Activated naive CD8-positive, alpha-beta T cell treated with anti-CD3 and anti-CD28 coated beads for 36 hours (primary cell): ENCODE data around the gene MAST3. TPM values are rescaled to one million over a fixed set of nuclear protein-coding genes. Genes with fewer than 3 reads are reported as not detected.

Experiments
- DNase-seq: peaks from one replicate; pipeline ENCODE4 v3.0.0; 2021
- H3K27ac Mint-ChIP-seq: one replicate; pipeline ENCODE4 v1.8.0; 2022; ENCODE audit warnings: mild to moderate bottlenecking, moderate library complexity, mixed read lengths
- H3K27me3 Mint-ChIP-seq: one replicate; pipeline ENCODE4 v1.8.0; 2022; ENCODE audit warnings: mild to moderate bottlenecking, mixed read lengths
- H3K36me3 Mint-ChIP-seq: one replicate; pipeline ENCODE4 v1.8.0; 2021; ENCODE audit warnings: mild to moderate bottlenecking, mixed read lengths
- H3K4me1 Mint-ChIP-seq: one replicate; pipeline ENCODE4 v1.8.0; 2021; ENCODE audit warnings: mixed read lengths
- H3K4me3 Mint-ChIP-seq: one replicate; pipeline ENCODE4 v1.8.0; 2022; ENCODE audit warnings: mild to moderate bottlenecking, moderate library complexity, mixed read lengths
- H3K9me3 Mint-ChIP-seq: one replicate; pipeline ENCODE4 v1.8.0; 2022; ENCODE audit warnings: mixed read lengths
- total RNA-seq, 2 experiments: library from RNA; stranded (reverse); gene quantifications; one replicate each; pipeline ENCODE4 v1.2.3, GENCODE V29; 2021

MAST3 gene
- 10 to 100 TPM; 11.8 to 14.4 TPM for total RNA-seq

DNA sequence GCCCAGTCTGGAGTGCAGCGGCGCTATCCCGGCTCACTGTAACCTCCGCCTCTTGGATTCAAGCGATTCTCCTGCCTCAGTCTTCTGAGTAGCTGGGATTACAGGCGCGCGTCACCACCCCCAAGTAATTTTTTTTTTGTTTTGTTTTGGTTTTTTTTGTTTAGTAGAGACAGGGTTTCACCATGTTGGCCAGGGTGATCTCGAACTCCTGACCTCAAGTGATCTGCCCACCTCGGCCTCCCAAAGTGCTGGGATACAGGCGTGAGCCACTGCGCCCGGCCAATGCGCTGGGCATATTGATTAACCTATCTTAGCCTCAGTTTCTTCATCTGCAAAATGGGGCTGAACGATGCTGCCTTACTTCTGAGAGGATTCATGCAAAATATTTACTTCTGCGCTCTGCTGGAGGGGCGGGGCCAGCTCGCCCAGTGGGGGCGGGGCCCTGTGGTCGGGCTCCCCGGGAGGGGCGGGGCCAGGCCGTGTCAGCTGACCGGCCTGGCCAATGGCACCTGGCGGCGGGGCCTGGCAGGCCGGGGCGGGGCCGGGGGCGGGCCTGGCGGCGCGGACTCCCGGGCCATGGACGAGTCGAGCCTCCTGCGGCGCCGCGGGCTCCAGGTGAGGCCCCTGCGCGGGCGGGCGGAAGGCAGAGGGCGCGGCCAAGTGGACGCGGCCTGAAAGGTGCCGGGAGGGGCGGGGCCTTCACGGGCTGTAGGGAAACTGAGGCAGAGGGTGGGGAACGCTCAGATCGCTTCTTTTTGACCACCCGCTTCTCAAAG, at the start of gene MAST3:
Gene MAST3, plus strand, starts transcription at position 562 of the 776 bp plus-strand sequence. Its CDS starts 15 bp downstream, at position 577.
- peak within 1 kb of the TSS; percentile 54 for H3K27ac Mint-ChIP-seq
- no peaks in the 10 kb centered on the region for H3K27me3 Mint-ChIP-seq
- H3K4me1 Mint-ChIP-seq = peaks cover 27% of the 10 kb centered on the region
- DNase-seq = peak; percentile 97
- no peaks in the 10 kb centered on the region for H3K9me3 Mint-ChIP-seq
- peaks cover 5% of the 10 kb centered on the region for H3K36me3 Mint-ChIP-seq
- H3K4me3 Mint-ChIP-seq = peak within 1 kb of the TSS; percentile 85

DNA sequence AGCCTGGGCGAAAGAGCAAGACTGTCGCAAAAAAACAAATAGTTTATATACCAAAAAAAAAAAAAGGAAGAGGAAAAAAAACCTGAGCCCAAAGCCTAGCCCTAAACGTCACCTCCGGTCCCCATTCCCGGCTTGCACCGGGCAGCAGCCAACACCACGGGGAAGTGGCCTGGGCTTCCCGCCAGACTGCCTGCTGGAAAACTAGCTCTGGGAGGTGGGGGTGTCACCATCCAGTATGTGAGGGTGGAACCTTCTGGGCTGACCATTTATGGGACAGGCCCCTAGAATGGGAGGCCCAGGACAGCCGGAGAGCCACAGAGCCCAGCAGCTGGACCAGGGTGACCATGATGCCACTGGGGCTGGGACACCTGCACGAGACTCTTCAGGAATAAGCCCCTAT, 48.2 kb upstream of the MAST3 start:
- H3K36me3 Mint-ChIP-seq = no peaks in the 10 kb centered on the region
- H3K4me1 Mint-ChIP-seq = peaks cover 27% of the 10 kb centered on the region
- DNase-seq = no peak
- H3K4me3 Mint-ChIP-seq = no peak overlapping the region
- no peaks in the 10 kb centered on the region for H3K27me3 Mint-ChIP-seq
- H3K9me3 Mint-ChIP-seq = no peaks in the 10 kb centered on the region
- no peak overlapping the region for H3K27ac Mint-ChIP-seq

DNA sequence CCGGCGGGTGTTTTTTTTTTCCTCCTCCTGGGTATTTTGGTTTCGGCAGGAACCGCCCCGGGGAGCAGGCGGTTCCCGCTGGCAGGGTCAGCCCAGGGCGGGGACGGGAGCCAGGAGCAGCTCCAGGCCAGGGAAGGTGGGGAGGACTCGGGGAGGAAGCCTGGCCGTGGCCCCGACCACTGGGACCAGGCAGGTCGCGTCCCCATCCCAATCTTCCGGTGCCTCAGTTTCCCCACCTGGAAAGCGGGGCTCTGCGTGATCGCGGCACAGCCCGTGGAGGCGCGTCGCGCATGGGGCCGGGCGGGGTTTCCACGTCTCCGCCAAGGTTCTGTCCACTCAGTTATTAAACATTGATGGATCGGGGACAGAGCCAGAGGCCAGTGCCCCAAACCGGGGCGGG, 45.7 kb upstream of the MAST3 start:
- Mint-ChIP-seq H3K36me3 (no peaks in the 10 kb centered on the region), H3K27ac (no peak overlapping the region), H3K27me3 (no peaks in the 10 kb centered on the region)

DNA sequence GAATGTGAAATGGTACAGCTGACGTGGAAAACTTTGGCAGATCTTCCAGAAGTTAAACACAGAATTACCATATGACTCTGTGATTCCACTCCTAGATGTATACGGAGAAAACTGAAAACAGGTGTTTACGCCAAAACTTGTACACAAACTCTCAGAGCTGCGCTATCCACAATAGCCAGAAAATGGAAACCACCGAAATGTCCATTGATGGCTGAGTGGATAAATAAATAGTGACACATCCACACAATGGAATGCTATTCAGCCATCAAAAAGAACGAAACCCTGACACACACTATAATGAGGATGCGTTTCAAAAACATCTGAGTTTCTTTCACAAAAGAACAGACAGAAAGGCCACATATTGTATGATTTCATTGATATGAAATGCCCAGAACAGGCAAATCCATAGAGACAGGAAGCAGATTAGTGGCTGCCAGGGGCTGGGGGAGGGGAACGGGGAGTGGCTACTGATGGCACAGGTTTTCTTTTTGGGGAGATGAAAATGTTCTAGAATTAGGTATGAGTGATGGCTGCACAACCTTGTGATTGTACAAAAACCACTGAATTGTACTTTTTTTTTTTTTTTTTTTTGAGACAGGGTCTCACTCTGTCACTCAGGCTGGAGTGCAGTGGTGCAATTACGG, 43.9 kb upstream of the MAST3 start:
- no peaks in the 10 kb centered on the region for H3K27me3 Mint-ChIP-seq
- H3K36me3 Mint-ChIP-seq = no peaks in the 10 kb centered on the region
- DNase-seq = no peak
- no peak overlapping the region for H3K27ac Mint-ChIP-seq
- H3K4me3 Mint-ChIP-seq = no peak overlapping the region
- H3K4me1 Mint-ChIP-seq = peaks cover 15% of the 10 kb centered on the region
- no peaks in the 10 kb centered on the region for H3K9me3 Mint-ChIP-seq

More for the DNA sequence above, 45.7 kb upstream of the MAST3 start:
- Mint-ChIP-seq H3K9me3 (no peaks in the 10 kb centered on the region), H3K4me1 (peaks cover 6% of the 10 kb centered on the region), H3K4me3 (no peak overlapping the region)
- DNase-seq = no peak

DNA sequence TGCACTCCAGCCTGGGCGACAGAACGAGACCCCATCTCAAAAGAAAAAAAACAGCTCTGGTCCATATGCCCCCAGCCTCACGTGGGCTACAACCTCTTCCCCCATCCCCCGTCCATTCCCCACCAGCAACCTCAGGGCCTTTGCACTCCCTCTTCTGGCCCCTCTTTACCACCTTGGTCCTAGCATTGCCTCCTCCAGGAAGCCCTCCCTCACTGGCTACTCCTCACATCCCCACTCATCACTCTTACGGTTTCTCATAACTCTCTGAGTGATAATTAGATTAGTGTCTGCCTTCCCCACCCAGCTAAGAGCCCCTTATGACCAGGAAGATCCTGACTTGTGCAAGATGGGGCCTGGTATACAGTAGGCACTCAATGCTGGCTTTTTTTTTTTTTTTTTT, 41.6 kb upstream of the MAST3 start:
- Mint-ChIP-seq H3K27me3 (no peaks in the 10 kb centered on the region), H3K36me3 (peaks cover 3% of the 10 kb centered on the region), H3K4me1 (peaks cover 13% of the 10 kb centered on the region), H3K4me3 (no peak overlapping the region), H3K9me3 (no peaks in the 10 kb centered on the region), H3K27ac (no peak overlapping the region)
- DNase-seq = no peak

DNA sequence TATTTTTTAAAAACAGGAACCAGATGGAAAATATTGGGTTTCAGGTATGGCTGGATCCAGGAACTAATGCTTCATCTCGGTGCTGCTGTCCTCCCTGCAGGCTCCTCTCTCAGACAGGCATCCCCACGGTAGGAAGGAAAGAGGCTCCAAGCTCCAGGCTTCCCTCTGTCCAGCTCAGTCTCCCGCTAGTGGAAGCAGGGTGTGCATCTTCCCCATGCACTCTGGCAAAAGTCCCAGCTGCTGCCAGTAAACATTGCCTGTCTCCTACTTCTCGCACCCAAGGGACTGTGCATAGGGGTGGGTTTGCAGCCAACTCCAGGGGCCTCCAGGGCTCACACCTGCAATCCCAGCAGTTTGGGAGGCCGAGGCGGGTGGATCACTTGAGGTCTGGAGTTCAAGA, 40.0 kb upstream of the MAST3 start:
- Mint-ChIP-seq H3K4me1 (peaks cover 13% of the 10 kb centered on the region), H3K9me3 (no peaks in the 10 kb centered on the region), H3K36me3 (peaks cover 3% of the 10 kb centered on the region), H3K27ac (no peak overlapping the region), H3K27me3 (no peaks in the 10 kb centered on the region), H3K4me3 (no peak overlapping the region)
- no peak for DNase-seq

DNA sequence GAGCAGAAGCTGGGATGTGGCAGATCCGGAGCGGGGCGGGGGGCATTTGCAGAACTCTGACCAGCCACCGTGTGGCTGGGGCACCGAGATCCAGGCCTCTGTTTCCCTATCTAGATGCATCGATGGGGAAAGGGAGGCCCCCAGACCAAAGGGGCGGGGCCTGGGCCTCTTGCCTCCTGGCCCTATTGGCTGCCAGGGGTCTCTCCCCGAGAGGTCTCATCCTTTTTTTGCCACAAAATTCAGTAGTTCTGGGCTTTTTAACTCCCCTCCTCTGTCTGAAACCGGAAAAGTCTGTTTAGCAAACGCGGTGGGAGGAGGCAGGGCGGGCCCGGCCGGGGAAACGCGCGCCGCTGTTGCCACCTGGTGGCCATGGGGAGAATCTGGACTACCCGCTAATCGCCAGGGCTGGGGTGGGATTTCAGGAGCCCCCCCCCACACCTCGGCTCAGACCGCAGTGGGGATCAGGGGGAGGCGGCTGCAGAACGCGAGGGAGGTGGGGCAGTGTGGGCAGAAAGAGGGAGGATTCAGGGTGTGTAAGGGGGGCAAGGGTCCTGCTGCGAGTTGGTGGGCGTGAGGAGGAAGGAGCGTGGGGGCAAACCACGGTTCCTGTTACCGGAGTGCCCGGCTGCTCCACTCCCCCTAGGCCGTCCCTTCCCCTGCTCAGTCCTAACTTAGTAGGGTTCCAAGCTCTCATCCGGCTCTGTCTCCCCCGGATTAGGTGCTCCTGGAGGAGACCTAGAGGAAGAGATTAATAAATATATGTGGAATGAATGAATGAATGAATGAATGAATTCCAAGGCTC, 39.2 kb upstream of the MAST3 start:
- H3K4me3 Mint-ChIP-seq = no peak overlapping the region
- peaks cover 13% of the 10 kb centered on the region for H3K4me1 Mint-ChIP-seq
- peaks cover 5% of the 10 kb centered on the region for H3K36me3 Mint-ChIP-seq
- no peaks in the 10 kb centered on the region for H3K9me3 Mint-ChIP-seq
- DNase-seq = peak; percentile 83
- H3K27ac Mint-ChIP-seq = peak overlapping the region; percentile 68
- no peaks in the 10 kb centered on the region for H3K27me3 Mint-ChIP-seq

DNA sequence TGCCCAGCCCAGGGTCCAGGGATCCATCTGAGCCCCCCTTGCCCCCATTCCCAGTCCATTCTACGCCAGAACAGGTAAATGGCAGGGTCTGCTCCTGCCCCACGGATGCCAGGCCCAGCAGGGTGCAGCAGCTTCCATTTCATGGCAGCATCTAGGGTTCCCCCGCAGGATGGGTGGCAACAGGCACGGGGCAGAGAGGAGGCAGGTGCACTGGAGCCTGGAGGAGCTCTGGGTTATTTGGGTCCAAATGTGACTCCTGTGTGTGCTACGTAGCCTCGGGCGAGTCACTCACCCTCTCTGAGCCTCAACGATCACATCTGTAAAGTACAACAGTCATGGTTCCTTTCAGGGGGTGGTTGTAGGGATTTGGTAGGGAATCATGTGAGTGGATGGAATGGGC, 38.3 kb upstream of the MAST3 start:
- no peaks in the 10 kb centered on the region for H3K9me3 Mint-ChIP-seq
- no peaks in the 10 kb centered on the region for H3K27me3 Mint-ChIP-seq
- DNase-seq = no peak
- H3K4me3 Mint-ChIP-seq = no peak overlapping the region
- peaks cover 7% of the 10 kb centered on the region for H3K36me3 Mint-ChIP-seq
- peaks cover 9% of the 10 kb centered on the region for H3K4me1 Mint-ChIP-seq
- no peak overlapping the region for H3K27ac Mint-ChIP-seq

DNA sequence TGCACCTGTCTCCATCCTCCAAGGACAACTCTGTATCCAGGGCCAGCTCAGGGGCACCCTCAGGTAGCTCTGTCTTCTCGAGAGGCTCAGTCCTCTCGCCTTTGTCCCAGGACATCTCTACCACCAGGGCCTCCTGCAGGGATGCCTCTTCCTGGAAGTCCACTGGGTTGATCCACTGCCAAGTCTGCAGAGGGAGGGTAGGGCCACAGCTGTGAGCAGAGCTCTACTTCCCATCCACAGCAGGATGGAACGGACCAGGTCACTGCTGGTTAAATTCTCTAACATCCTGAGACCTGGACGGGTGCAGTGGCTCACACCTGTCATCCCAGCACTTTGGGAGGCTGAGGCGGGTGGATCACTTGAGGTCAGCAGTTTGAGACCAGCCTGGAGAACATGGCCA, 37.7 kb upstream of the MAST3 start:
- H3K27ac Mint-ChIP-seq = no peak overlapping the region
- no peaks in the 10 kb centered on the region for H3K27me3 Mint-ChIP-seq
- peaks cover 11% of the 10 kb centered on the region for H3K36me3 Mint-ChIP-seq
- DNase-seq = no peak
- no peaks in the 10 kb centered on the region for H3K9me3 Mint-ChIP-seq
- peaks cover 9% of the 10 kb centered on the region for H3K4me1 Mint-ChIP-seq
- no peak overlapping the region for H3K4me3 Mint-ChIP-seq

DNA sequence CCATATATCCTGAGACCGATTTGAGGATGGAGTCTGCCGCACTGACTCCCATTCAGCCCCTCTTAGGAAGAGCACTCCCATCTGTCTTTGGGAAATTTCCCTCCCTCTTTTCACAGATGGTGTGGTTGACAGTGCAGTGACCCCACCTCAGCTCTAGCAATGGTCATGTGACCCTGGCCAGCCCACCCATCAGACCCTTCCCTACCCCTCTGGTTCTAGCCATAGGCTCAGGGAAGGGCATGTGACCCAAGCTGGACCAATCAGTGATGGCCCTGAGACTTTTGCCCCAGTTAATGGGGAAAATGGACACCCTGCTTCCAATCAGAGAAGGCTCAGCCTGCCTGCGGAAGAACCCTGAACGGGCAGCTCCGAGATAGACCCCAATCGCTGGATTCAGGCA, 37.1 kb upstream of the MAST3 start:
- peaks cover 9% of the 10 kb centered on the region for H3K4me1 Mint-ChIP-seq
- H3K27me3 Mint-ChIP-seq = no peaks in the 10 kb centered on the region
- H3K27ac Mint-ChIP-seq = no peak overlapping the region
- no peak for DNase-seq
- H3K36me3 Mint-ChIP-seq = peaks cover 14% of the 10 kb centered on the region
- H3K9me3 Mint-ChIP-seq = no peaks in the 10 kb centered on the region
- H3K4me3 Mint-ChIP-seq = no peak overlapping the region

DNA sequence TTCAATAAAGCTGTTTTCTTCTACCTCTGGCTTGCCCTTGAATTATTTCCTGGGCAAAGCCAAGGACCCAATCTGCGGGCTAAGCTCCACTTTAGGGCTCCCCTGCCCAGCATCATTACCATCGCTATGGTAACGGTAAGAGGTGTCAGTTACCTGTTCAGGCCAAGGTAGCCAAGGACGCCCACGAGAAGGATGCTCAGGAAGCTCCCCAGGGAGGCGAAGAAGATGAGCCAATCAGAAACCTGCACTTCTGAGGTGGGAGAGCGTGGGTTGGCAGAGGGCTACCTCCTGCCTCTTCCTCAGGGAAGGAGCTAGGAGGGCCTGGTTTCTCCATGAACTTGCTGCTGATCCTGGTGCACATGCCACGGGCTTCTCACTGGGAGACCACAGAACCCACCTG, 35.5 kb upstream of the MAST3 start:
- Mint-ChIP-seq H3K36me3 (peaks cover 18% of the 10 kb centered on the region), H3K4me3 (no peak overlapping the region), H3K27ac (no peak overlapping the region), H3K27me3 (no peaks in the 10 kb centered on the region), H3K4me1 (peaks cover 9% of the 10 kb centered on the region), H3K9me3 (no peaks in the 10 kb centered on the region)
- no peak for DNase-seq

DNA sequence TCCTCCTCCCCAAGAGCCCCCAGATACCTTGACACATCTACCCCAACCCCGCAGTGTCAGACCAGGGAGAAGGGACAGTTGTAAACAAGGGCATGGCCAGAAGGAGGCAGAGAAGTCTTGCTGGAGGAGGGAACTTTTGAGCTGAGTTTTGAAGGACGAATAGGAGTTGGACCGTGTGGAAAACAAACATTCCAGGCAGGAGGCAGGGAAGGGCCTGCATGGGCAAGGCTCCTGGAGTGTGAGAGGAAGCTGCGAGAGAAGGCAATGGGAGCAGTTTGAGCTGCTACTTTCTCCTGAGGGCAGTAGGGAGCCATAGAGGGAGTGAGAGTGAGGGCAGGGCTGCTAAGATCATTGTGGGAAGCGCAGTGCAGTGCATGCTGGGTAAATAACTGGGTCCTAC, 34.1 kb upstream of the MAST3 start:
- peaks cover 1% of the 10 kb centered on the region for H3K4me1 Mint-ChIP-seq
- no peaks in the 10 kb centered on the region for H3K27me3 Mint-ChIP-seq
- H3K27ac Mint-ChIP-seq = no peak overlapping the region
- peak; percentile 16 for DNase-seq
- H3K4me3 Mint-ChIP-seq = no peak overlapping the region
- H3K36me3 Mint-ChIP-seq = peaks cover 18% of the 10 kb centered on the region
- H3K9me3 Mint-ChIP-seq = no peaks in the 10 kb centered on the region

DNA sequence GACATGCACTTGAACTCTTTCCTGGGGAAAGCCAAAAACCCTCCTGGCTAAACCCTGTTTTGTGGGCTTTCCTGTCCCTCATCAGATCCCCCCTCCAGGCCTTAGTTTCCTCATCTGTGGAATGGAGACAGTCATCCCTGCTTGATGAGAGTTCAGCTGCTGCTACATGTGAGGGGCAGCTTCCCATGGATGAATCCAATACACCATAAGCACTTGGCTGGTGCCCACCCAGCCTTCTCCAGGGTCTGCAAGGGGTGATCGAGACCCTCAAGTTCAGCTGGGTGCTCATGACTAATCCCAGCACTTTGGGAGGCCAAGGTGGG, 32.4 kb upstream of the MAST3 start:
- Mint-ChIP-seq H3K36me3 (peaks cover 15% of the 10 kb centered on the region), H3K27ac (no peak overlapping the region), H3K4me3 (no peak overlapping the region), H3K27me3 (no peaks in the 10 kb centered on the region), H3K9me3 (no peaks in the 10 kb centered on the region), H3K4me1 (no peaks in the 10 kb centered on the region)
- no peak for DNase-seq

DNA sequence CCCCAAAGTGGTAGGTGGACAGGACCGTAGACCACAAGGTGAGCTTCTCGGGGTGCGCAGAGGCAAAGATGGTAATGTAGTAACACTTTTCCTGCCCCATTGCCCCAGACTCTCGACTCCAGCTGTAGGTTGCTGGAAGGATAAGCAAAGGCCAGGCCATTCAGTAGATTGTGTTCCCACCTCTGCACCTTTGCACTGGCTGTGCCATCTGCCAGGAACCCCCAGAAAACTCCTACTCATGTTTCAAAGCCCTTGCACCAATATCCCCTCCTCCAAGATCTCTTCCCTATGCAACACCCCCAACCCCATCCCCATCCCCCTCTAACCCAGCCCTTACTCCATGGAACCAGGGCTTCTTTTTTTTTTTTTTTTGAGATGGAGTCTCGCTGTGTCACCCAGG, 29.2 kb upstream of the MAST3 start:
- H3K36me3 Mint-ChIP-seq = peaks cover 18% of the 10 kb centered on the region

DNA sequence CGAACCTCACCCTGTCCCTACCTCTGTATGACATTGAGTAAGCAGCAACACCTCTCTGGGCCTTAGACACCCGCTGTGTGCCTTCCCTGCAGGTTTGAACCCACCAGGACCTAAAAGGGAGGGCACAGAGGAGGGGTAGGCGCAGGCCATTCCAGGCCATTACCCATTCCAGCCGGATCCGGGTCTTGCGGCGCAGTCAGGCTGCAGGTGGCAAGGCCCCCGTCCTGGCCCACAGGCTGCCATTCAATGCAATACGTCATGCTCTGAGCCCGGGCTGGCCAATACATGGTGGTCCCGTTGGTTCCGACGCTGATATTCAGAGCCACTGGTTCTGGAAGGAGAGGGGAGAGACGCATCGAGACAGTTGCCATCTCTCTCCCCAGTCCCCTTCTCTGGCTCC, 28.2 kb upstream of the MAST3 start:
- peaks cover 19% of the 10 kb centered on the region for H3K36me3 Mint-ChIP-seq
- H3K27me3 Mint-ChIP-seq = no peaks in the 10 kb centered on the region
- peaks cover 8% of the 10 kb centered on the region for H3K4me1 Mint-ChIP-seq

More for the DNA sequence above, 29.2 kb upstream of the MAST3 start:
- H3K9me3 Mint-ChIP-seq = no peaks in the 10 kb centered on the region
- H3K4me1 Mint-ChIP-seq = peaks cover 4% of the 10 kb centered on the region
- no peak for DNase-seq
- no peaks in the 10 kb centered on the region for H3K27me3 Mint-ChIP-seq
- H3K27ac Mint-ChIP-seq = no peak overlapping the region
- H3K4me3 Mint-ChIP-seq = no peak overlapping the region

More for the DNA sequence above, 28.2 kb upstream of the MAST3 start:
- H3K4me3 Mint-ChIP-seq = no peak overlapping the region
- no peaks in the 10 kb centered on the region for H3K9me3 Mint-ChIP-seq
- no peak overlapping the region for H3K27ac Mint-ChIP-seq
- no peak for DNase-seq
